Ishikawa (cell line): Measurements from ENCODE around the gene LYSMD1.

Source experiments
- CREB1 ChIP-seq: IDR thresholded peaks from 2 replicates; pipeline ENCODE4 v1.6.1; 2012; ENCODE audit warnings: low read depth
- RAD21 ChIP-seq: IDR thresholded peaks from 2 replicates; pipeline ENCODE4 v1.6.1; 2012; ENCODE audit warnings: low read depth
- TF ChIP-seq, protein P1 (sequence below): IDR thresholded peaks from 2 replicates; pipeline ENCODE4 v1.6.1; 2012; ENCODE audit warnings: low read depth, mild to moderate bottlenecking

- TF ChIP-seq, protein P1, sequence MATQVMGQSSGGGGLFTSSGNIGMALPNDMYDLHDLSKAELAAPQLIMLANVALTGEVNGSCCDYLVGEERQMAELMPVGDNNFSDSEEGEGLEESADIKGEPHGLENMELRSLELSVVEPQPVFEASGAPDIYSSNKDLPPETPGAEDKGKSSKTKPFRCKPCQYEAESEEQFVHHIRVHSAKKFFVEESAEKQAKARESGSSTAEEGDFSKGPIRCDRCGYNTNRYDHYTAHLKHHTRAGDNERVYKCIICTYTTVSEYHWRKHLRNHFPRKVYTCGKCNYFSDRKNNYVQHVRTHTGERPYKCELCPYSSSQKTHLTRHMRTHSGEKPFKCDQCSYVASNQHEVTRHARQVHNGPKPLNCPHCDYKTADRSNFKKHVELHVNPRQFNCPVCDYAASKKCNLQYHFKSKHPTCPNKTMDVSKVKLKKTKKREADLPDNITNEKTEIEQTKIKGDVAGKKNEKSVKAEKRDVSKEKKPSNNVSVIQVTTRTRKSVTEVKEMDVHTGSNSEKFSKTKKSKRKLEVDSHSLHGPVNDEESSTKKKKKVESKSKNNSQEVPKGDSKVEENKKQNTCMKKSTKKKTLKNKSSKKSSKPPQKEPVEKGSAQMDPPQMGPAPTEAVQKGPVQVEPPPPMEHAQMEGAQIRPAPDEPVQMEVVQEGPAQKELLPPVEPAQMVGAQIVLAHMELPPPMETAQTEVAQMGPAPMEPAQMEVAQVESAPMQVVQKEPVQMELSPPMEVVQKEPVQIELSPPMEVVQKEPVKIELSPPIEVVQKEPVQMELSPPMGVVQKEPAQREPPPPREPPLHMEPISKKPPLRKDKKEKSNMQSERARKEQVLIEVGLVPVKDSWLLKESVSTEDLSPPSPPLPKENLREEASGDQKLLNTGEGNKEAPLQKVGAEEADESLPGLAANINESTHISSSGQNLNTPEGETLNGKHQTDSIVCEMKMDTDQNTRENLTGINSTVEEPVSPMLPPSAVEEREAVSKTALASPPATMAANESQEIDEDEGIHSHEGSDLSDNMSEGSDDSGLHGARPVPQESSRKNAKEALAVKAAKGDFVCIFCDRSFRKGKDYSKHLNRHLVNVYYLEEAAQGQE, result no peak
- no peak for TF ChIP-seq CREB1
- no peak for TF ChIP-seq RAD21
Measured at GRCh38 chr1:151184211-151184610, 18.5 kb upstream of the LYSMD1 start.
